WTC11 (cell line): ENCODE data around the gene MSL1. TPM values are rescaled to one million over a fixed set of nuclear protein-coding genes. Genes with fewer than 3 reads are reported as not detected.

ENCODE experiments used
- CBFB ChIP-seq: sonication (generic); formaldehyde crosslinking; IDR thresholded peaks from 2 replicates; pipeline ENCODE4 v1.8.1; 2022; ENCODE audit warnings: mild to moderate bottlenecking, low read depth, missing genetic modification reagents
- ELF4 ChIP-seq: sonication (generic); formaldehyde crosslinking; IDR thresholded peaks from 2 replicates; pipeline ENCODE4 v1.8.1; 2022; ENCODE audit warnings: low read depth, mild to moderate bottlenecking, moderate library complexity, missing genetic modification reagents
- ETV6 ChIP-seq: sonication (generic); formaldehyde crosslinking; IDR thresholded peaks from 2 replicates; pipeline ENCODE4 v1.8.1; 2022; ENCODE audit warnings: mild to moderate bottlenecking, missing genetic modification reagents
- GABPB1 ChIP-seq: sonication (generic); formaldehyde crosslinking; IDR thresholded peaks from 2 replicates; pipeline ENCODE4 v1.8.1; 2023; ENCODE audit warnings: mild to moderate bottlenecking, missing genetic modification reagents
- GTF2I ChIP-seq: fragments of 250-450 bp; sonication (Bioruptor Pico); conservative IDR thresholded peaks from 2 replicates; pipeline ENCODE4 v1.4.0; 2021; ENCODE audit warnings: mild to moderate bottlenecking
- HMGA2 ChIP-seq: fragments of 250-450 bp; sonication (Bioruptor Pico); IDR thresholded peaks from 2 replicates; pipeline ENCODE4 v1.4.0; 2021; ENCODE audit warnings: mild to moderate bottlenecking, moderate library complexity
- IRF2 ChIP-seq: sonication (generic); formaldehyde crosslinking; IDR thresholded peaks from 2 replicates; pipeline ENCODE4 v1.8.0; 2022; ENCODE audit warnings: low read depth, missing genetic modification reagents, borderline replicate concordance
- JAZF1 ChIP-seq: fragments of 250-450 bp; sonication (Bioruptor Pico); IDR thresholded peaks from 2 replicates; pipeline ENCODE4 v1.9.0; 2021; ENCODE audit warnings: moderate library complexity, mild to moderate bottlenecking, inconsistent platforms
- NFATC4 ChIP-seq: fragments of 250-450 bp; sonication (Bioruptor Pico); IDR thresholded peaks from 2 replicates; pipeline ENCODE4 v1.9.0; 2021; ENCODE audit warnings: mild to moderate bottlenecking
- NR1H2 ChIP-seq: sonication (generic); formaldehyde crosslinking; IDR thresholded peaks from 2 replicates; pipeline ENCODE4 v1.9.0; 2021; ENCODE audit warnings: mild to moderate bottlenecking, moderate library complexity, missing genetic modification reagents
- NR3C1 ChIP-seq: sonication (generic); formaldehyde crosslinking; conservative IDR thresholded peaks from 2 replicates; pipeline ENCODE4 v1.8.1; 2023; ENCODE audit warnings: low read depth, mild to moderate bottlenecking, missing genetic modification reagents
- RELA ChIP-seq: sonication (generic); formaldehyde crosslinking; IDR thresholded peaks from 2 replicates; pipeline ENCODE4 v1.8.1; 2022; ENCODE audit warnings: missing genetic modification reagents, mild to moderate bottlenecking, borderline replicate concordance
- RORB ChIP-seq: fragments of 250-450 bp; sonication (Bioruptor Pico); IDR thresholded peaks from 2 replicates; pipeline ENCODE4 v1.9.0; 2021; ENCODE audit warnings: mild to moderate bottlenecking
- TCF7 ChIP-seq: sonication (generic); formaldehyde crosslinking; IDR thresholded peaks from 2 replicates; pipeline ENCODE4 v1.8.0; 2022; ENCODE audit warnings: mild to moderate bottlenecking, low read depth, missing genetic modification reagents, moderate library complexity
- ZNF219 ChIP-seq: sonication (generic); formaldehyde crosslinking; IDR thresholded peaks from 2 replicates; pipeline ENCODE4 v1.8.0; 2023; ENCODE audit warnings: missing genetic modification reagents, mild to moderate bottlenecking, borderline replicate concordance
- ZNF263 ChIP-seq: sonication (generic); formaldehyde crosslinking; IDR thresholded peaks from 2 replicates; pipeline ENCODE4 v1.8.1; 2022; ENCODE audit warnings: low read depth, mild to moderate bottlenecking, moderate library complexity, missing genetic modification reagents
- ZNF416 ChIP-seq: fragments of 250-450 bp; sonication (Bioruptor Pico); IDR thresholded peaks from 2 replicates; pipeline ENCODE4 v1.9.0; 2021; ENCODE audit warnings: mild to moderate bottlenecking, inconsistent platforms
- ZNF423 ChIP-seq: fragments of 250-450 bp; sonication (Bioruptor Pico); IDR thresholded peaks from 2 replicates; pipeline ENCODE4 v2.1.2; 2022; ENCODE audit warnings: mild to moderate bottlenecking, moderate library complexity
- ZNF671 ChIP-seq: fragments of 250-450 bp; sonication (Bioruptor Pico); IDR thresholded peaks from 2 replicates; pipeline ENCODE4 v1.8.0; 2021; ENCODE audit warnings: mild to moderate bottlenecking
- total RNA-seq: library from RNA; stranded (reverse); gene quantifications from 3 replicates; pipeline ENCODE4 v1.2.3, GENCODE V29; 2021
- TF ChIP-seq, protein P1 (sequence below): sonication (generic); formaldehyde crosslinking; IDR thresholded peaks from 2 replicates; pipeline ENCODE4 v1.8.1; 2022; ENCODE audit warnings: missing genetic modification reagents, borderline replicate concordance
- TF ChIP-seq, protein P2 (sequence below): sonication (generic); formaldehyde crosslinking; IDR thresholded peaks from 2 replicates; pipeline ENCODE4 v1.8.1; 2022; ENCODE audit warnings: mild to moderate bottlenecking, missing genetic modification reagents, moderate library complexity, borderline replicate concordance
- TF ChIP-seq, protein P3 (sequence below): sonication (generic); formaldehyde crosslinking; IDR thresholded peaks from 2 replicates; pipeline ENCODE4 v1.8.0; 2023; ENCODE audit warnings: missing genetic modification reagents, mild to moderate bottlenecking, borderline replicate concordance
- TF ChIP-seq, protein P4 (sequence below): fragments of 250-450 bp; sonication (Bioruptor Pico); IDR thresholded peaks from 2 replicates; pipeline ENCODE4 v1.9.0; 2021; ENCODE audit warnings: moderate library complexity, mild to moderate bottlenecking, inconsistent platforms, borderline replicate concordance
- TF ChIP-seq, protein P5 (sequence below): fragments of 250-450 bp; sonication (Bioruptor Pico); IDR thresholded peaks from 2 replicates; pipeline ENCODE4 v1.9.0; 2021; ENCODE audit warnings: mild to moderate bottlenecking
- TF ChIP-seq, protein P6 (sequence below): sonication (generic); formaldehyde crosslinking; IDR thresholded peaks from 2 replicates; pipeline ENCODE4 v1.8.0; 2023; ENCODE audit warnings: missing genetic modification reagents
- TF ChIP-seq, protein P7 (sequence below): fragments of 250-450 bp; sonication (Bioruptor Pico); IDR thresholded peaks from 2 replicates; pipeline ENCODE4 v2.1.2; 2022; ENCODE audit warnings: mild to moderate bottlenecking, moderate library complexity
- TF ChIP-seq, protein P8 (sequence below): fragments of 250-450 bp; sonication (Bioruptor Pico); IDR thresholded peaks from 2 replicates; pipeline ENCODE4 v1.8.0; 2021; ENCODE audit warnings: mild to moderate bottlenecking

The MSL1 gene
- total RNA-seq, 1 experiment from 2014 or later = 78.1 TPM

DNA sequence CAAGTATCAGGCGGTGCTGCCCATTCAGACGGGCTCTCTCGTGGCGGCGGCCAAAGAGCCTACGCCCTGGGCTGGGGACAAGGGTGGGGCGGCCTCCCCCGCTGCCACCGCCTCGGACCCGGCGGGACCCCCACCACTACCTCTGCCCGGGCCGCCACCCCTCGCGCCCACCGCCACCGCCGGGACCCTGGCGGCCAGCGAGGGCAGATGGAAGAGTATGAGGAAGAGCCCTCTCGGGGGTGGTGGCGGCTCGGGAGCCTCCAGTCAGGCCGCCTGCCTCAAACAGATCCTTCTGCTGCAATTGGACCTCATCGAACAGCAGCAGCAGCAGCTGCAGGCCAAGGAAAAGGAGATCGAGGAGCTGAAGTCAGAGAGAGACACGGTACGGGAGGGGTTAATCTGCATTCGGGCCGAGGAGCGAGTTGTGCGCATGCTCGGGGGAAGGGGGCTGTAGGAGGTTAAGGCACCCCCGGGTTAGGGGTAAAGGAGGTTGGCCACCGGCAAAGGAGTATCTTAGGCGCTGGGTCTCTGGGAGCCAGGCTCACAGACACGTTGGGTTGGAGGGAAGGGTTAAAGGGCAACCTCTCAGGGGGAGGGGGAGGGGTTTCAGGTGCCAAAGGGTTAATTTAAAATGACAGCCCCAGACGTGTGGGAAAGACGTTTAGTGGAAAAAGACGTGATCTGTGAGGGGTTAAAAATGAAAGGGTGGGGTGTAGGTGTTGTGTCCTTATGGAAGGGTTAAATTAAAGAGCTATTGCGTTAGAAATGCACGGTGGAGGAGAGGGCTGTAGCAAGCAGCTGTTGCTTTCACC is 1.4 kb downstream of the MSL1 start (continued):
- TF ChIP-seq, protein P1, sequence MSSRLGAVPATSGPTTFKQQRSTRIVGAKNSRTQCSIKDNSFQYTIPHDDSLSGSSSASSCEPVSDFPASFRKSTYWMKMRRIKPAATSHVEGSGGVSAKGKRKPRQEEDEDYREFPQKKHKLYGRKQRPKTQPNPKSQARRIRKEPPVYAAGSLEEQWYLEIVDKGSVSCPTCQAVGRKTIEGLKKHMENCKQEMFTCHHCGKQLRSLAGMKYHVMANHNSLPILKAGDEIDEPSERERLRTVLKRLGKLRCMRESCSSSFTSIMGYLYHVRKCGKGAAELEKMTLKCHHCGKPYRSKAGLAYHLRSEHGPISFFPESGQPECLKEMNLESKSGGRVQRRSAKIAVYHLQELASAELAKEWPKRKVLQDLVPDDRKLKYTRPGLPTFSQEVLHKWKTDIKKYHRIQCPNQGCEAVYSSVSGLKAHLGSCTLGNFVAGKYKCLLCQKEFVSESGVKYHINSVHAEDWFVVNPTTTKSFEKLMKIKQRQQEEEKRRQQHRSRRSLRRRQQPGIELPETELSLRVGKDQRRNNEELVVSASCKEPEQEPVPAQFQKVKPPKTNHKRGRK (CRISPR knock-in tag) = no peak
- TF ChIP-seq, protein P2, sequence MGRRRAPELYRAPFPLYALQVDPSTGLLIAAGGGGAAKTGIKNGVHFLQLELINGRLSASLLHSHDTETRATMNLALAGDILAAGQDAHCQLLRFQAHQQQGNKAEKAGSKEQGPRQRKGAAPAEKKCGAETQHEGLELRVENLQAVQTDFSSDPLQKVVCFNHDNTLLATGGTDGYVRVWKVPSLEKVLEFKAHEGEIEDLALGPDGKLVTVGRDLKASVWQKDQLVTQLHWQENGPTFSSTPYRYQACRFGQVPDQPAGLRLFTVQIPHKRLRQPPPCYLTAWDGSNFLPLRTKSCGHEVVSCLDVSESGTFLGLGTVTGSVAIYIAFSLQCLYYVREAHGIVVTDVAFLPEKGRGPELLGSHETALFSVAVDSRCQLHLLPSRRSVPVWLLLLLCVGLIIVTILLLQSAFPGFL (CRISPR knock-in tag) = no peak
- TF ChIP-seq NFATC4 (CRISPR knock-in tag) (no peak), NR3C1 (CRISPR knock-in tag) (no peak), RELA (CRISPR knock-in tag) (no peak), ZNF263 (CRISPR knock-in tag) (no peak), ELF4 (CRISPR knock-in tag) (no peak), ZNF671 (CRISPR knock-in tag) (no peak), NR1H2 (CRISPR knock-in tag) (no peak), ZNF423 (CRISPR knock-in tag) (no peak), HMGA2 (no peak), ETV6 (CRISPR knock-in tag) (no peak; the same call in 1 of the 2 replicates), ZNF416 (CRISPR knock-in tag) (no peak), TCF7 (CRISPR knock-in tag) (no peak), GABPB1 (CRISPR knock-in tag) (no peak), CBFB (CRISPR knock-in tag) (no peak), JAZF1 (CRISPR knock-in tag) (no peak), RORB (no peak), IRF2 (CRISPR knock-in tag) (no peak), GTF2I (CRISPR knock-in tag) (no peak), ZNF219 (no peak)
- TF ChIP-seq, protein P3, sequence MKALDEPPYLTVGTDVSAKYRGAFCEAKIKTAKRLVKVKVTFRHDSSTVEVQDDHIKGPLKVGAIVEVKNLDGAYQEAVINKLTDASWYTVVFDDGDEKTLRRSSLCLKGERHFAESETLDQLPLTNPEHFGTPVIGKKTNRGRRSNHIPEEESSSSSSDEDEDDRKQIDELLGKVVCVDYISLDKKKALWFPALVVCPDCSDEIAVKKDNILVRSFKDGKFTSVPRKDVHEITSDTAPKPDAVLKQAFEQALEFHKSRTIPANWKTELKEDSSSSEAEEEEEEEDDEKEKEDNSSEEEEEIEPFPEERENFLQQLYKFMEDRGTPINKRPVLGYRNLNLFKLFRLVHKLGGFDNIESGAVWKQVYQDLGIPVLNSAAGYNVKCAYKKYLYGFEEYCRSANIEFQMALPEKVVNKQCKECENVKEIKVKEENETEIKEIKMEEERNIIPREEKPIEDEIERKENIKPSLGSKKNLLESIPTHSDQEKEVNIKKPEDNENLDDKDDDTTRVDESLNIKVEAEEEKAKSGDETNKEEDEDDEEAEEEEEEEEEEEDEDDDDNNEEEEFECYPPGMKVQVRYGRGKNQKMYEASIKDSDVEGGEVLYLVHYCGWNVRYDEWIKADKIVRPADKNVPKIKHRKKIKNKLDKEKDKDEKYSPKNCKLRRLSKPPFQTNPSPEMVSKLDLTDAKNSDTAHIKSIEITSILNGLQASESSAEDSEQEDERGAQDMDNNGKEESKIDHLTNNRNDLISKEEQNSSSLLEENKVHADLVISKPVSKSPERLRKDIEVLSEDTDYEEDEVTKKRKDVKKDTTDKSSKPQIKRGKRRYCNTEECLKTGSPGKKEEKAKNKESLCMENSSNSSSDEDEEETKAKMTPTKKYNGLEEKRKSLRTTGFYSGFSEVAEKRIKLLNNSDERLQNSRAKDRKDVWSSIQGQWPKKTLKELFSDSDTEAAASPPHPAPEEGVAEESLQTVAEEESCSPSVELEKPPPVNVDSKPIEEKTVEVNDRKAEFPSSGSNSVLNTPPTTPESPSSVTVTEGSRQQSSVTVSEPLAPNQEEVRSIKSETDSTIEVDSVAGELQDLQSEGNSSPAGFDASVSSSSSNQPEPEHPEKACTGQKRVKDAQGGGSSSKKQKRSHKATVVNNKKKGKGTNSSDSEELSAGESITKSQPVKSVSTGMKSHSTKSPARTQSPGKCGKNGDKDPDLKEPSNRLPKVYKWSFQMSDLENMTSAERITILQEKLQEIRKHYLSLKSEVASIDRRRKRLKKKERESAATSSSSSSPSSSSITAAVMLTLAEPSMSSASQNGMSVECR (CRISPR knock-in tag) = no peak; the same call in 1 of the 2 replicates
- TF ChIP-seq, protein P4, sequence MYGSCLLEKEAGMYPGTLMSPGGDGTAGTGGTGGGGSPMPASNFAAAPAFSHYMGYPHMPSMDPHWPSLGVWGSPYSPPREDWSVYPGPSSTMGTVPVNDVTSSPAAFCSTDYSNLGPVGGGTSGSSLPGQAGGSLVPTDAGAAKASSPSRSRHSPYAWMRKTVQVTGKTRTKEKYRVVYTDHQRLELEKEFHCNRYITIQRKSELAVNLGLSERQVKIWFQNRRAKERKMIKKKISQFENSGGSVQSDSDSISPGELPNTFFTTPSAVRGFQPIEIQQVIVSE (CRISPR knock-in tag) = no peak
- TF ChIP-seq, protein P5, sequence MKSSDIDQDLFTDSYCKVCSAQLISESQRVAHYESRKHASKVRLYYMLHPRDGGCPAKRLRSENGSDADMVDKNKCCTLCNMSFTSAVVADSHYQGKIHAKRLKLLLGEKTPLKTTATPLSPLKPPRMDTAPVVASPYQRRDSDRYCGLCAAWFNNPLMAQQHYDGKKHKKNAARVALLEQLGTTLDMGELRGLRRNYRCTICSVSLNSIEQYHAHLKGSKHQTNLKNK (CRISPR knock-in tag) = peak; percentile 76; the same call in 1 of the 2 replicates
- TF ChIP-seq, protein P6, sequence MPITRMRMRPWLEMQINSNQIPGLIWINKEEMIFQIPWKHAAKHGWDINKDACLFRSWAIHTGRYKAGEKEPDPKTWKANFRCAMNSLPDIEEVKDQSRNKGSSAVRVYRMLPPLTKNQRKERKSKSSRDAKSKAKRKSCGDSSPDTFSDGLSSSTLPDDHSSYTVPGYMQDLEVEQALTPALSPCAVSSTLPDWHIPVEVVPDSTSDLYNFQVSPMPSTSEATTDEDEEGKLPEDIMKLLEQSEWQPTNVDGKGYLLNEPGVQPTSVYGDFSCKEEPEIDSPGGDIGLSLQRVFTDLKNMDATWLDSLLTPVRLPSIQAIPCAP (CRISPR knock-in tag) = no peak
- TF ChIP-seq, protein P7, sequence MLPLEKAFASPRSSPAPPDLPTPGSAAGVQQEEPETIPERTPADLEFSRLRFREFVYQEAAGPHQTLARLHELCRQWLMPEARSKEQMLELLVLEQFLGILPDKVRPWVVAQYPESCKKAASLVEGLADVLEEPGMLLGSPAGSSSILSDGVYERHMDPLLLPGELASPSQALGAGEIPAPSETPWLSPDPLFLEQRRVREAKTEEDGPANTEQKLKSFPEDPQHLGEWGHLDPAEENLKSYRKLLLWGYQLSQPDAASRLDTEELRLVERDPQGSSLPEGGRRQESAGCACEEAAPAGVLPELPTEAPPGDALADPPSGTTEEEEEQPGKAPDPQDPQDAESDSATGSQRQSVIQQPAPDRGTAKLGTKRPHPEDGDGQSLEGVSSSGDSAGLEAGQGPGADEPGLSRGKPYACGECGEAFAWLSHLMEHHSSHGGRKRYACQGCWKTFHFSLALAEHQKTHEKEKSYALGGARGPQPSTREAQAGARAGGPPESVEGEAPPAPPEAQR = no peak
- TF ChIP-seq, protein P8, sequence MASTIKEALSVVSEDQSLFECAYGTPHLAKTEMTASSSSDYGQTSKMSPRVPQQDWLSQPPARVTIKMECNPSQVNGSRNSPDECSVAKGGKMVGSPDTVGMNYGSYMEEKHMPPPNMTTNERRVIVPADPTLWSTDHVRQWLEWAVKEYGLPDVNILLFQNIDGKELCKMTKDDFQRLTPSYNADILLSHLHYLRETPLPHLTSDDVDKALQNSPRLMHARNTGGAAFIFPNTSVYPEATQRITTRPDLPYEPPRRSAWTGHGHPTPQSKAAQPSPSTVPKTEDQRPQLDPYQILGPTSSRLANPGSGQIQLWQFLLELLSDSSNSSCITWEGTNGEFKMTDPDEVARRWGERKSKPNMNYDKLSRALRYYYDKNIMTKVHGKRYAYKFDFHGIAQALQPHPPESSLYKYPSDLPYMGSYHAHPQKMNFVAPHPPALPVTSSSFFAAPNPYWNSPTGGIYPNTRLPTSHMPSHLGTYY = no peak
